HG03280 (cell line): Measurements from ENCODE around the gene PRKD2.
A peak's percentile ranks its signal among the peaks of the same experiment; 100 is the strongest.
"Not testable (repeated sequence)": the region's sequence is repeated elsewhere in the genome, so short reads cannot be mapped to it uniquely, and the experiment has no call there.

Source experiments
- ATAC-seq: cut with Tn5 transposase; IDR thresholded peaks from one replicate; pipeline ENCODE4 v1.9.1; 2021; ENCODE audit warnings: mild to moderate bottlenecking, moderate library complexity; ENCODE audit not compliant: unreplicated experiment

The PRKD2 gene

GRCh38 chr19:46717034-46717715 is at the start of gene PRKD2:
Gene PRKD2 (minus strand): TSS chr19:46717114. CDS start chr19:46716370, 744 bp downstream.
- ATAC-seq = peak; percentile 51

- no peak for ATAC-seq
Measured at GRCh38 chr19:46764817-46765291, 47.9 kb upstream of the PRKD2 start.

- no peak for ATAC-seq
Measured at GRCh38 chr19:46762245-46762890, 45.5 kb upstream of the PRKD2 start.

- no peak for ATAC-seq
Measured at GRCh38 chr19:46761418-46761831, 44.5 kb upstream of the PRKD2 start.

GRCh38 chr19:46760897-46761296 is 44.0 kb upstream of the PRKD2 start:
- not testable (repeated sequence) for ATAC-seq

- no peak for ATAC-seq
Measured at GRCh38 chr19:46760363-46760762, 43.4 kb upstream of the PRKD2 start.

- ATAC-seq = no peak
Measured at GRCh38 chr19:46759817-46760333, 43.0 kb upstream of the PRKD2 start.

GRCh38 chr19:46759206-46759605 is 42.3 kb upstream of the PRKD2 start:
- no peak for ATAC-seq

GRCh38 chr19:46756544-46756888 is 39.6 kb upstream of the PRKD2 start:
- ATAC-seq = no peak

GRCh38 chr19:46755853-46756543 is 39.1 kb upstream of the PRKD2 start:
- no peak for ATAC-seq

GRCh38 chr19:46755077-46755852 is 38.4 kb upstream of the PRKD2 start:
- no peak for ATAC-seq

- ATAC-seq = no peak
Measured at GRCh38 chr19:46753420-46754155, 36.7 kb upstream of the PRKD2 start.

- ATAC-seq = no peak
Measured at GRCh38 chr19:46748325-46749109, 31.6 kb upstream of the PRKD2 start.

GRCh38 chr19:46746281-46747057 is 29.6 kb upstream of the PRKD2 start, which contains the start of gene STRN4:
Gene STRN4 (minus strand): TSS chr19:46746450. CDS start chr19:46746430, 20 bp downstream.
- peak; percentile 60 for ATAC-seq

- peak; percentile 38 for ATAC-seq
Measured at GRCh38 chr19:46745521-46746280, 28.8 kb upstream of the PRKD2 start, which contains the start of gene FKRP. Gene FKRP (plus strand): TSS chr19:46746057. CDS start chr19:46755451, 9,394 bp downstream.

GRCh38 chr19:46745030-46745429 is 28.1 kb upstream of the PRKD2 start:
- no peak for ATAC-seq

GRCh38 chr19:46744005-46744691 is 27.2 kb upstream of the PRKD2 start:
- no peak for ATAC-seq
